AG10803 (cell line): Measurements from ENCODE around the gene GPR33.

ENCODE experiments used
- DNase-seq: peaks from one replicate; pipeline ENCODE4 v3.0.0; 2010; ENCODE audit warnings: low read depth
- H3K4me3 ChIP-seq: 2 replicates; pipeline ENCODE4 v1.5.1; 2011; ENCODE audit warnings: mild to moderate bottlenecking, low read length, control low read depth
- TF ChIP-seq, protein P1 (sequence below): conservative IDR thresholded peaks from 2 replicates; pipeline ENCODE4 v1.5.1; 2011; ENCODE audit warnings: mild to moderate bottlenecking, low read length, control low read depth, inconsistent platforms

Gene GPR33

DNA sequence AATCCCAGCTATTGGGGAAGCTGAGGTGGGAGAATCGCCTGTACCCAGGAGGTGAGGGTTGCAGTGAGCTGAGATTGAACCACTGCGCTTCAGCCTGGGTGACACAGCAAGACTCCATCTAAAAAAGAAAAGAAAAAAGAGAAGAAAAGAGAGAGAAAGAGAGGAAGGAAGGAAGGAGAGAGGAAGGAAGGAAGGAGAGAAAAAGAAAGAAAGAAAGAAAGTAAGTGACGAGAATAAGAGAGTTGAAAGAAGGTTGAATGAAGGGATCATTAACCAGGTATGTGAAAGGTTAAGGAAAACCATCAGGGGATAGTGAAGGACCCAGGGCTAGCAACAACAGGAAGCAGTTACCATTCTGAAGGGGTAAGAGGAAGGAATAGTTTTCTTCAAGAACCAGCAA is 26.3 kb downstream of the GPR33 start:
- H3K4me3 ChIP-seq: no peak overlapping the region
- TF ChIP-seq, protein P1, sequence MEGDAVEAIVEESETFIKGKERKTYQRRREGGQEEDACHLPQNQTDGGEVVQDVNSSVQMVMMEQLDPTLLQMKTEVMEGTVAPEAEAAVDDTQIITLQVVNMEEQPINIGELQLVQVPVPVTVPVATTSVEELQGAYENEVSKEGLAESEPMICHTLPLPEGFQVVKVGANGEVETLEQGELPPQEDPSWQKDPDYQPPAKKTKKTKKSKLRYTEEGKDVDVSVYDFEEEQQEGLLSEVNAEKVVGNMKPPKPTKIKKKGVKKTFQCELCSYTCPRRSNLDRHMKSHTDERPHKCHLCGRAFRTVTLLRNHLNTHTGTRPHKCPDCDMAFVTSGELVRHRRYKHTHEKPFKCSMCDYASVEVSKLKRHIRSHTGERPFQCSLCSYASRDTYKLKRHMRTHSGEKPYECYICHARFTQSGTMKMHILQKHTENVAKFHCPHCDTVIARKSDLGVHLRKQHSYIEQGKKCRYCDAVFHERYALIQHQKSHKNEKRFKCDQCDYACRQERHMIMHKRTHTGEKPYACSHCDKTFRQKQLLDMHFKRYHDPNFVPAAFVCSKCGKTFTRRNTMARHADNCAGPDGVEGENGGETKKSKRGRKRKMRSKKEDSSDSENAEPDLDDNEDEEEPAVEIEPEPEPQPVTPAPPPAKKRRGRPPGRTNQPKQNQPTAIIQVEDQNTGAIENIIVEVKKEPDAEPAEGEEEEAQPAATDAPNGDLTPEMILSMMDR: no peak
- DNase-seq: no peak

DNA sequence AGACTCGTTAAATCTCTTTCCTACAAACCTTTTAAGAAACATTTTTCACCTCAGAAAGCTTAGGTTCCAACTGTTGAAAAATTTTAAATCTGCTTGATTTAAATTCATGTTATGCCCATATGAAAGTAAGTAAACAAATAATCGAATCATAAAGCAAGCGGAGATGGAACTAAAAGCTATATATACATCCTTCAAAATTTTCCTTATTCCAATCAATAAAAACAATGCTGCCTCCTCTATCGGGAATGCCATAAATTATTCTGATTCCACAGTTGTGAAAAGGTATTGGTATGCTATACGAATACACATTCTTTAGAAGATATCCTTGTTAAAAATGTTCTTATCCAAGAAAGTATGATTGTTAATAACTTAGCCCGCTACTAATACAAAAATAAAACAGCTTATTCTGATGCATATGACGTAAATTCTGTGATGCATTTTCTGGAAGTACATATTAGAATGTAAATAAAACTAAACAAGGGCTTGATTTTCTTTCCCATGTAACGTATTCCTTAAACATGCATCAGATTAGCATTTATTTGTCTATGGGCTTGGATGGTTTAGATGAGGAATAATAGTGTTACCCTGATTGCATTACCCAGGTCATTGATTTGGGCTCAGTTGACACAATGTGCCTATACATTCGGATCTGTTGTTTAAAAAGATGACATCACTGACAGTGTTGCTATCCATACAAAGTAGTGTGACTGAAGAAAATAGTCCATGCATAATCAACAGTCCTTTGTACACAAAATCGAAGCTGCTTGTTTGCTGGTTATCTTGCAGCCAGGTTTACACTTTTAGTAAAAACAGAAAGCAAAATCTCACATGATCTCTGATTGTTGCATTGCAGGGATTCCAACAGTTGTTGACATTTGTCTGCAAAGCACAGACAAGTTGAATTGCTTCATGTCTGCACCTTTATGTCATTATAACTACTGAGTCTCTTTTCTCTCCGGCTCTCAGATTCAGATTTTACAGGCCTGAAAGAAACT is 29.9 kb downstream of the GPR33 start:
- DNase-seq: no peak
- TF ChIP-seq, protein P1: no peak
- H3K4me3 ChIP-seq: peak overlapping the region; percentile 84

DNA sequence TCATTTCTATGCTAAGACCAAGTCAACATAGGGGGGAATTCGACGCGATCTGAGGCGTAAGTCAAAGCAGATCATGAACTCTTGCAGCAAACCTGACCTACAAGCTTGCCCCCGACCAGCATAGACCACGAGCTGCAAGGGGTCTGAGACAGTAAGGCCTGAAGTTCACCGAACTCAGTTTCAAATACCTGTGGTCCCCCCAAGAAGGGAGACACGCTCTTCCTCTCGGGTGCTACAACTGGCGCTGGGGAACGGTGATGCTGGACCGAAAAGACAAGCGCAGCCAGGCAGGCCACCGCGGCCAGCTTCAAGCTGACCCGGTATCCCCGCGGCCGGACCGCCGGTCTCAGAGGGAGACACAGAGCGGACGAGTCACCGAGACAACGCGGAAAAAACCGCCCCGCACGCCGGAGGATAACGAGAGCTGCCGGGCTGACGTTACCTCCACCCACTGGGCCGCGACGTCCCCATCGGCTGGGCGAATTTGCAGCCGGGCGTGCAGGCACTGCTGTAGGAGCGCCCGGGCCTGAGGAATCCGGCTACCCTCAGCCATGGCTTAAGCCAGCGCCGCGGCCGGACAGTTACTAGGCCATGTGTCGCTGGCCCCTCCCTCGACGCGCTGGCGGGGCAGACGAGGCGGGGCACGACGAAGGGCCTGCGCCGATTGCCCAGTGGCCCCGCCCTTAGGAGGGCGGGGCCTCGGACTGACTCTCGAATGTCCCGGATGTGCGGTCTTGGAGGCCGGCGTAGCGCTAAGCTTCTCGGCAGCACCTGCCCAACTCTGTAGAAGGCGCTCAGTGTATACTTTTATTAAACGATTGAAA is 30.8 kb downstream of the GPR33 start, which contains the start of gene DTD2:
Gene DTD2, minus strand, starts transcription at position 666 of the 824 bp plus-strand sequence. Its CDS starts 113 bp downstream, at position 553.
- H3K4me3 ChIP-seq: peak within 1 kb of the TSS; percentile 84
- DNase-seq: peak; percentile 91
- TF ChIP-seq, protein P1: no peak

DNA sequence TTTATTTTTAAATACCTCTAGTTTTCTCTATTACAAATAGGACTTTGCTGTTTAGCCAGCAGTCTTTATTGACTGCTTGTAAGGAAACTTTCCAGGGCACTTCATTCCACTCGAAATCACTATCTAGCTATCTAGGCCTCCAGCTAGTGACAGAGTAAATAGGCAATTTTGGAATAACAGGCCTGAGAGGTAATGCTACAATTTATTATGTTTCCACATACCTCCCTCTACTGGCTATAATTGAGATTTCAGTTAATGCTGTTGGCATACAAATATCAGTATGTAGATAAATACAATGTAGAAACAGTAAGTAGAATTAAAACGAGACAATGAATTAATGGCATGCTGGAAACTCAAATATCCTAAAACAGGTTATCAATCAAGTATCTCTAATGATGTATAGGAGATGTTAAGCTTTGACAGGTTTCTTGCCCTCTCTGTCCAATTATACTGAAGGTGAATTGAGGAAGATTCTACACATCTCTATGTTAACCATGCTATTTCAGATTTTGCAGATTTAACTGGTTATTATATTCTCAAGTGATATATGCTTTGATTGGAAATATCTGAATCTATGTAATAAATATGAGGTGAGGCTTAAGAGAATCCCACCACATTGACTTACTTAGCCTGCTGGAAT is 37.7 kb downstream of the GPR33 start:
- TF ChIP-seq, protein P1: peak; percentile 70
- peak; percentile 62 for DNase-seq

DNA sequence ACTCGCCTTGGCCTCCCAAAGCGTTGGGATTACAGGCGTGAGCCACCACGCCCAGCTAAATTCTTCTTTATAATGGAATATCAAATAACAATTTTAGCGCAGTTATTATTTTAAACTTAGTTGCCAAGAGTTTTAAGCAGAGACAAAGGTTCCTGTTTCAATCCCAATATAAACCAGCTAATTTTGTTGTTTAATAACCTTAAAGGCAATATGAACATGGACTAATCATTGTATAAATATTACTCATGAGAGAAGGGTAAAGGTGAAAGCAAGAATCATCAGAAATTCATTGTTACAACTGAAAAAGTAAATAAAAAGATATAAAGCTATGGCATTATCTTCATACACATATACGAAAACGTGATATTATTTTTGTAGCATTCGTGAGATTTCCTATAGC is 38.7 kb downstream of the GPR33 start:
- DNase-seq: no peak
- H3K4me3 ChIP-seq: no peak overlapping the region
- TF ChIP-seq, protein P1: no peak

More for the DNA sequence above, 37.7 kb downstream of the GPR33 start:
- H3K4me3 ChIP-seq: no peak overlapping the region

DNA sequence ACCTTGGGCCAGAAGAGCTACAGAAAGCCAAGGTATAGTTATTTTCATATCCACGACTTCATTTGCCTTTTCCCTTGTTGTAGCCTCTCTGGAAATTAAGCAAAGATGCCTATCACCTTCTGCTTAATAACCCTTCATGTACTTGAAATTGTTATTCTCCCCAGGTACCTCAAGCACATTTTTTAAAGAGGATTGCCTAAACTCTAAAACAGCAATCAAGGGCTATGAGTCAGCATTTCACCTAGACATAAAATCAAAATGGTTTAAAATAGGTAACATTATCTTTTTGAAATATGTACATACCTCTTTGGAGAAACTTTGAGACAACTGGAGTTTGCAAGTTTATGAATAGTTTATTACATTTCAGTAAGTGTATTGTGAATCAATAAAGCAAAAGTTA is 42.1 kb downstream of the GPR33 start:
- H3K4me3 ChIP-seq: no peak overlapping the region
- TF ChIP-seq, protein P1: no peak
- DNase-seq: no peak
